GM21786 (cell line): ENCODE measurements around the gene CCPG1.

Experiments
- ATAC-seq: cut with Tn5 transposase; IDR thresholded peaks from one replicate; pipeline ENCODE4 v1.9.1; 2021; ENCODE audit not compliant: unreplicated experiment

CCPG1 gene

GRCh38 chr15:55320963-55321362 is 87.2 kb downstream of the CCPG1 start:
- no peak for ATAC-seq

GRCh38 chr15:55320238-55320550 is 88.0 kb downstream of the CCPG1 start:
- no peak for ATAC-seq

DNA sequence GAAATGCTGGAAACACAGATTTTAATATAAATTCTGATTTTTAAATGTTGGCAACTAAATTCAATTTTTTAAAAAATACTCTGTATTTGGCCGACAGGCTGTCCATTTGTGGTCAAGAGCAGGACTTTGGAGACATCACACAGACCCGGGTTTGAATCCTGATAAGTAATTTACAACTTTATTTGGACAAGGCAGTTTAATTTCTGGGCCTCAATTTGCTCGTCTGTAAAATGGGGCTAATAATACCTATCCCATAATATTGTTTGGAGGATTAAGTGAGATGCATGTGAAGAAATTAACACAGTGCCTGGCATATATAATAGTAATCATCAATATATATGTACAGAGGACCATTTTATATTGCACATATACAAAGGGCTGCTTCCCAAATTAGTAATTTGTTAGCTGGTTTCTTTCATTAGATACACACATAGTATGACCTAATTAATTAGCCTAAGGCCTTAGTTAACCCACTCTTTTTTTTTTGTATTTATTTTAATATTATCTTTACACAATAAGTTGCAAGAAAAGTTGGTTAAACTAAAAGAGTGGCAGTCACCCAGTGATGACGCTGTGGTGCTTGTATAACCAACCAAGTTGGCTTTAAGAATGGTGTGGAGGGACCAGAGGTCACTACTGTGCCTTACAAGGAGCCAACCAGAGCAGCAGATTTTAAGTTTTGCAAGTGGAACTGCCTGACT is 88.5 kb downstream of the CCPG1 start:
- ATAC-seq: peak; percentile 54

- peak; percentile 83 for ATAC-seq
Measured at GRCh38 chr15:55318588-55319494, 89.3 kb downstream of the CCPG1 start, which contains the start of the genes PIGB and PIGBOS1. Gene PIGB (plus strand): TSS chr15:55319222. CDS start chr15:55319251, 29 bp downstream. Gene PIGBOS1 (minus strand): TSS chr15:55319123. CDS start chr15:55317792, 1,331 bp downstream.
